GM12878 (cell line): ENCODE measurements around the gene KRT6C. TPM values are rescaled to one million over a fixed set of nuclear protein-coding genes. Genes with fewer than 3 reads are reported as not detected.

Experiments used
- ATAC-seq: fragments of 200-7000 bp; cut with Tn5 transposase; 3 replicates; pipeline ENCODE4 v1.9.1; 2020; ENCODE audit warnings: mild to moderate bottlenecking, moderate library complexity
- BruUV-seq: library from RNA; stranded (reverse); fragments of 400-500 nt; replicated peaks from 2 replicates; lab custom pipeline; 2021; lab: Mats Ljungman, UMichigan
- CTCF ChIA-PET: fragments of 300-600 bp; sonication (Branson Sonifier 250); formaldehyde crosslinking; extraction: SDS; loops from one replicate; lab custom pipeline; 2021; ENCODE audit warnings: inconsistent platforms; lab: Yijun Ruan, JAX
- POLR2A ChIA-PET: fragments of 350-600 bp; formaldehyde crosslinking; extraction: SDS; loops from one replicate; lab custom pipeline; 2021; ENCODE audit warnings: inconsistent platforms; lab: Charles Lee
- RAD21 ChIA-PET: fragments of 300-600 bp; sonication (Branson Sonifier 250); formaldehyde crosslinking; loops from one replicate; lab custom pipeline; 2023; ENCODE audit warnings: antibody characterized with exemption; ENCODE audit not compliant: unreplicated experiment; lab: Charles Lee
- SMC1A ChIA-PET: fragments of 300-600 bp; sonication (Branson Sonifier 250); formaldehyde crosslinking; loops from one replicate; lab custom pipeline; 2023; ENCODE audit not compliant: unreplicated experiment, uncharacterized antibody; lab: Charles Lee
- DNase-seq: peaks from one replicate; pipeline ENCODE4 v3.0.0-alpha.2; 2011; ENCODE audit warnings: low read depth, low spot score
- FAIRE-seq: peaks from 3 replicates; lab custom pipeline; 2011; peaks lifted over from hg19 to GRCh38; lab: Jason Lieb, UNC
- H2AFZ ChIP-seq: 2 replicates; pipeline ENCODE4 v1.6.0; 2011; ENCODE audit warnings: low read depth, low read length, control low read depth; ENCODE audit not compliant: control insufficient read depth
- H3K27ac ChIP-seq: 2 replicates; pipeline ENCODE4 v1.5.1; 2011; ENCODE audit warnings: control low read depth; ENCODE audit not compliant: control insufficient read depth, insufficient read depth
- H3K27me3 ChIP-seq, 2 experiments: replicated peaks in 1 of 2; 2 replicates each; pipeline versions ENCODE4 v1.6.0 to v1.6.1; 2011; ENCODE audit warnings: low read length in 1 of 2; ENCODE audit not compliant: control insufficient read depth in 2 of 2, insufficient read depth in 2 of 2
- H3K36me3 ChIP-seq, 2 experiments: 2 replicates each; pipeline ENCODE4 v1.5.1; 2011; ENCODE audit warnings: low read length in 1 of 2; ENCODE audit not compliant: control insufficient read depth in 2 of 2, insufficient read depth in 2 of 2
- H3K4me1 ChIP-seq: 2 replicates; pipeline ENCODE4 v1.6.1; 2011; ENCODE audit warnings: mild to moderate bottlenecking, low read length, moderate library complexity, mixed read lengths; ENCODE audit not compliant: control insufficient read depth, insufficient read depth
- H3K4me2 ChIP-seq: 2 replicates; pipeline ENCODE4 v1.6.0; 2011; ENCODE audit warnings: control low read depth; ENCODE audit not compliant: control insufficient read depth, insufficient read depth
- H3K4me3 ChIP-seq: fragments of 200-600 bp; sonication (generic); 2 replicates; pipeline ENCODE4 v1.5.1; 2016
- H3K79me2 ChIP-seq: 2 replicates; pipeline ENCODE4 v1.6.0; 2011; ENCODE audit warnings: low read length; ENCODE audit not compliant: control insufficient read depth, insufficient read depth
- H3K9ac ChIP-seq: 2 replicates; pipeline ENCODE4 v1.8.0; 2011; ENCODE audit warnings: low read length, control low read depth, mixed read lengths; ENCODE audit not compliant: control insufficient read depth, insufficient read depth
- H3K9me3 ChIP-seq: replicated peaks from 3 replicates; pipeline ENCODE4 v1.5.1; 2011; ENCODE audit warnings: mild to moderate bottlenecking, low read length; ENCODE audit not compliant: control insufficient read depth, insufficient read depth
- H4K20me1 ChIP-seq: 2 replicates; pipeline ENCODE4 v1.6.0; 2011; ENCODE audit not compliant: control insufficient read depth, insufficient read depth
- ESRRA ChIP-seq: IDR thresholded peaks from 2 replicates; pipeline ENCODE4 v1.6.1; 2012; ENCODE audit warnings: mild to moderate bottlenecking, low read length, improper control_type of control experiment
- GABPA ChIP-seq: IDR thresholded peaks from 2 replicates; pipeline ENCODE4 v1.6.1; 2014; ENCODE audit warnings: antibody characterized with exemption, low read depth, mild to moderate bottlenecking, inconsistent platforms
- GATAD2B ChIP-seq: fragments of 450-650 bp; conservative IDR thresholded peaks from 2 replicates; pipeline ENCODE4 v1.6.1; 2017; ENCODE audit warnings: low read depth, mild to moderate bottlenecking, moderate library complexity
- HDAC2 ChIP-seq: fragments of 200-600 bp; sonication (generic); IDR thresholded peaks from 2 replicates; pipeline ENCODE4 v1.6.1; 2017
- HSF1 ChIP-seq: fragments of 150-350 bp; IDR thresholded peaks from 2 replicates; pipeline ENCODE4 v1.6.1; 2014; ENCODE audit warnings: mild to moderate bottlenecking, low read depth, low read length
- LARP7 ChIP-seq: fragments of 450-650 bp; IDR thresholded peaks from 2 replicates; pipeline ENCODE4 v1.6.1; 2017; ENCODE audit warnings: mild to moderate bottlenecking
- MAX ChIP-seq: IDR thresholded peaks from 2 replicates; pipeline ENCODE4 v1.6.1; 2012; ENCODE audit warnings: low read depth, low read length, improper control_type of control experiment
- MXI1 ChIP-seq: fragments of 150-350 bp; IDR thresholded peaks from 2 replicates; pipeline ENCODE4 v1.6.1; 2011; ENCODE audit warnings: low read depth, mild to moderate bottlenecking, inconsistent platforms, low read length, improper control_type of control experiment
- RAD51 ChIP-seq: fragments of 450-650 bp; IDR thresholded peaks from 2 replicates; pipeline ENCODE4 v1.6.1; 2016; ENCODE audit warnings: moderate library complexity, mild to moderate bottlenecking, inconsistent platforms
- SMAD1 ChIP-seq: fragments of 450-650 bp; IDR thresholded peaks from 2 replicates; pipeline ENCODE4 v1.6.1; 2018; ENCODE audit warnings: mild to moderate bottlenecking, low read depth; ENCODE audit not compliant: partially characterized antibody
- SMAD5 ChIP-seq: IDR thresholded peaks from 2 replicates; pipeline ENCODE4 v1.6.1; 2016; ENCODE audit warnings: antibody characterized with exemption, low read depth
- TCF3 ChIP-seq: IDR thresholded peaks from 2 replicates; pipeline ENCODE4 v1.6.1; 2012; ENCODE audit warnings: low read depth, mild to moderate bottlenecking, low read length, borderline replicate concordance; ENCODE audit not compliant: insufficient read depth
- WRNIP1 ChIP-seq: IDR thresholded peaks from 2 replicates; pipeline ENCODE4 v1.6.1; 2011; ENCODE audit warnings: low read depth, low read length, improper control_type of control experiment, borderline replicate concordance
- ZBED1 ChIP-seq: IDR thresholded peaks from 2 replicates; pipeline ENCODE4 v1.6.1; 2016; ENCODE audit warnings: borderline replicate concordance
- ZNF24 ChIP-seq: fragments of 450-650 bp; IDR thresholded peaks from 2 replicates; pipeline ENCODE4 v1.6.1; 2017; ENCODE audit warnings: antibody characterized with exemption, mild to moderate bottlenecking
- WGBS: methylation state at CpG from one replicate; pipeline ENCODE4 v1.1.6; 2016; ENCODE audit warnings: low lambda C conversion rate; ENCODE audit not compliant: insufficient replicate concordance, insufficient coverage; ENCODE audit errors: missing lambda C conversion rate; 5-methylcytosine and 5-hydroxymethylcytosine counted together
- in situ Hi-C: fragments of 300-500 bp; cut with MboI; formaldehyde crosslinking; loops from 9 replicates; pipeline ENCODE4 v1.14.3; 2018; ENCODE audit warnings: mixed read lengths
- intact Hi-C: fragments of 100-400 bp; cut with micrococcal nuclease; formaldehyde crosslinking; loops from one replicate; pipeline ENCODE4 v1.14.2; 2022; ENCODE audit not compliant: unreplicated experiment
- polyA plus RNA-seq, 11 experiments: library from polyadenylated mRNA; depleted of rRNA in 4 of 11; unstranded in 6 of 11; stranded (reverse) in 5 of 11; fragments of >200 nt; fragmentation: Nextera tagmentation in 4 of 11; fragmentation: Illumina TruSeq in 1 of 11; extraction: Ambion mirVana in 4 of 11; extraction: Trizol in 1 of 11; gene quantifications; 1 replicate in 1 of 11; 2 replicates in 10 of 11; pipeline versions ENCODE4 v1.2.1 to v1.2.3, GENCODE V29; 2011 to 2016; ENCODE audit warnings: inconsistent platforms in 2 of 11, missing spikeins in 2 of 11, low read depth in 1 of 11
- total RNA-seq, 4 experiments: library from RNA; depleted of rRNA in 3 of 4; stranded (reverse); fragments of >200 nt in 3 of 4; fragmentation: Illumina TruSeq in 1 of 4; extraction: Trizol in 1 of 4; gene quantifications; 2 replicates each; pipeline versions ENCODE4 v1.2.1 to v1.2.3, GENCODE V29; 2013 to 2021

Gene KRT6C
- total and polyA plus RNA-seq, 10 of the 15 experiments (the other 5 are each of a cell fraction or from before 2014, with no cell fraction given), result not detected

- no TSS peak for BruUV-seq
- no peaks in the 10 kb centered on the region for H3K4me1 ChIP-seq
- POLR2A ChIA-PET, result no interaction called here
- no peak overlapping the region for H3K4me3 ChIP-seq
- FAIRE-seq (no peak), ATAC-seq (no peak), DNase-seq (no peak)
- no peaks in the 10 kb centered on the region; the same call in 2 of the 3 replicates for H3K9me3 ChIP-seq
- CTCF ChIA-PET, result no interaction called here
- H3K27ac ChIP-seq, result no peak overlapping the region
- H2AFZ ChIP-seq, result no peak overlapping the region
- H3K27me3 ChIP-seq, result no peaks in the 10 kb centered on the region
- intact Hi-C loops, result no loop called here
- no peak overlapping the region for H3K9ac ChIP-seq
- RAD21 ChIA-PET, result no interaction called here
- no peak overlapping the region for H3K4me2 ChIP-seq
- in situ Hi-C loops, result no loop called here
- H3K36me3 ChIP-seq, result no peaks in the 10 kb centered on the region
- SMC1A ChIA-PET, result no interaction called here
- no peaks in the 10 kb centered on the region for H3K79me2 ChIP-seq
- WGBS, result 0% methylated on average over 3 of the region's 3 CpGs
- no peaks in the 10 kb centered on the region for H4K20me1 ChIP-seq
- no peak for TF ChIP-seq MXI1
- no peak for TF ChIP-seq LARP7
- TF ChIP-seq SMAD1, result no peak
Observed at GRCh38 chr12:52480073-52480472, 6.5 kb upstream of the KRT6C start.

GRCh38 chr12:52477651-52478050 lies 4.0 kb upstream of the KRT6C start:
- intact Hi-C loops, result no loop called here
- H3K4me2 ChIP-seq, result no peak overlapping the region
- no peaks in the 10 kb centered on the region for H3K79me2 ChIP-seq
- no peak overlapping the region for H2AFZ ChIP-seq
- ChIA-PET RAD21 (no interaction called here), SMC1A (interaction anchor here (1.1 kb wide), 1 partner anchor 215 kb away, joined by 3 read pairs; no protein-coding TSS in a partner anchor), CTCF (no interaction called here), POLR2A (no interaction called here)
- no peak for TF ChIP-seq ESRRA
- TF ChIP-seq ZNF24, result no peak
- TF ChIP-seq GATAD2B, result no peak
- TF ChIP-seq MAX, result no peak
- TF ChIP-seq HDAC2, result no peak
- TF ChIP-seq RAD51, result no peak
- TF ChIP-seq GABPA, result no peak
- TF ChIP-seq HSF1, result no peak
- TF ChIP-seq SMAD5, result no peak
- TF ChIP-seq WRNIP1, result no peak
- TF ChIP-seq TCF3, result no peak
- no peak for TF ChIP-seq ZBED1
- H3K27ac ChIP-seq, result no peak overlapping the region
- no peaks in the 10 kb centered on the region for H4K20me1 ChIP-seq
- no peak for DNase-seq
- no TSS peak for BruUV-seq
- H3K9ac ChIP-seq, result no peak overlapping the region
- no peak overlapping the region for H3K4me3 ChIP-seq
- in situ Hi-C loops, result no loop called here
- H3K36me3 ChIP-seq, result no peaks in the 10 kb centered on the region
- FAIRE-seq, result no peak
- no peaks in the 10 kb centered on the region for H3K27me3 ChIP-seq
- no peak for ATAC-seq
- WGBS, result 28% methylated on average over 2 of the region's 2 CpGs
- no peaks in the 10 kb centered on the region for H3K4me1 ChIP-seq
- no peaks in the 10 kb centered on the region; the same call in 2 of the 3 replicates for H3K9me3 ChIP-seq
